Measurements from ENCODE around the gene BAG3. TPM values are rescaled to one million over a fixed set of nuclear protein-coding genes. Genes with fewer than 3 reads are reported as not detected.

The BAG3 gene
- total and polyA plus RNA-seq, 4 donors = 16.8 to 44.8 (median 35.1) TPM

- Histone ChIP-seq H3K36me3 (ENCODE audit: control insufficient read depth in 4 of 4, insufficient read depth in 4 of 4, low read length in 4 of 4) (peaks cover 3 to 36% (median 14%) of the 10 kb centered on the region in 4 donors), H3K4me3 (no peak overlapping the region), H3K4me1 (ENCODE audit: control insufficient read depth in 5 of 5, insufficient read depth in 5 of 5, low read length in 5 of 5) (peaks cover 0 to 24% (median 16%) of the 10 kb centered on the region in 5 donors), H3K9ac (ENCODE audit: insufficient read depth in 1 of 2, low read length in 2 of 2) (no peak overlapping the region), H3K9me3 (ENCODE audit: control insufficient read depth in 4 of 4, insufficient read depth in 3 of 4, low read length in 3 of 4) (no peaks in the 10 kb centered on the region), H3K27ac (ENCODE audit: low read depth in 1 of 2, low read length in 1 of 2) (peak overlapping the region in 1 of 2 donors; percentile 79), H3K27me3 (ENCODE audit: control insufficient read depth in 3 of 3, insufficient read depth in 3 of 3, low read length in 2 of 3) (no peaks in the 10 kb centered on the region)
- WGBS, 2 donors = 93% methylated on average over 6 of the region's 6 CpGs
- ATAC-seq (ENCODE audit: insufficient read depth, low FRiP score) (no peak), DNase-seq (no peak)
- no peak for TF ChIP-seq CTCF (IDR thresholded peaks at IDR 0.05; ENCODE audit: control extremely low read depth, extremely low read depth)
These were observed 17.3 kb downstream of the BAG3 start for GRCh38 chr10:119668461-119668860.

GRCh38 chr10:119669331-119669730 is 18.2 kb downstream of the BAG3 start:
- Histone ChIP-seq H3K4me3 (no peak overlapping the region), H3K27ac (ENCODE audit: low read depth in 1 of 2, low read length in 1 of 2) (peak overlapping the region in 1 of 2 donors; percentile 79), H3K9ac (ENCODE audit: insufficient read depth in 1 of 2, low read length in 2 of 2) (no peak overlapping the region), H3K4me1 (ENCODE audit: control insufficient read depth in 5 of 5, insufficient read depth in 5 of 5, low read length in 5 of 5) (peaks cover 0 to 19% (median 9%) of the 10 kb centered on the region in 5 donors), H3K27me3 (ENCODE audit: control insufficient read depth in 3 of 3, insufficient read depth in 3 of 3, low read length in 2 of 3) (no peaks in the 10 kb centered on the region), H3K9me3 (ENCODE audit: control insufficient read depth in 4 of 4, insufficient read depth in 3 of 4, low read length in 3 of 4) (no peaks in the 10 kb centered on the region), H3K36me3 (ENCODE audit: control insufficient read depth in 4 of 4, insufficient read depth in 4 of 4, low read length in 4 of 4) (peaks cover 10 to 36% (median 20%) of the 10 kb centered on the region in 4 donors)
- no peak for TF ChIP-seq CTCF (IDR thresholded peaks at IDR 0.05; ENCODE audit: control extremely low read depth, extremely low read depth)
- DNase-seq (no peak), ATAC-seq (ENCODE audit: insufficient read depth, low FRiP score) (peak; percentile 1)
- 87 to 89% methylated on average over 5 of the region's 5 CpGs for WGBS, 2 donors

- Histone ChIP-seq H3K36me3 (ENCODE audit: control insufficient read depth in 4 of 4, insufficient read depth in 4 of 4, low read length in 4 of 4) (peaks cover 10 to 37% (median 21%) of the 10 kb centered on the region in 4 donors), H3K4me1 (ENCODE audit: control insufficient read depth in 5 of 5, insufficient read depth in 5 of 5, low read length in 5 of 5) (peaks cover 0 to 17% (median 6%) of the 10 kb centered on the region in 5 donors), H3K4me3 (no peak overlapping the region), H3K27me3 (ENCODE audit: control insufficient read depth in 3 of 3, insufficient read depth in 3 of 3, low read length in 2 of 3) (no peaks in the 10 kb centered on the region), H3K9ac (ENCODE audit: insufficient read depth in 1 of 2, low read length in 2 of 2) (no peak overlapping the region), H3K27ac (ENCODE audit: low read depth in 1 of 2, low read length in 1 of 2) (peak overlapping the region in 1 of 2 donors; percentile 79), H3K9me3 (ENCODE audit: control insufficient read depth in 4 of 4, insufficient read depth in 3 of 4, low read length in 3 of 4) (no peaks in the 10 kb centered on the region)
- 92 to 93% methylated on average over 18 of the region's 18 CpGs for WGBS, 2 donors
- DNase-seq (no peak), ATAC-seq (ENCODE audit: insufficient read depth, low FRiP score) (no peak)
- no peak for TF ChIP-seq CTCF (IDR thresholded peaks at IDR 0.05; ENCODE audit: control extremely low read depth, extremely low read depth)
These were observed 18.9 kb downstream of the BAG3 start for GRCh38 chr10:119669975-119670640.
